Upper lobe of left lung (tissue), 6 donors: Measurements from ENCODE around the gene SGCA. TPM values are rescaled to one million over a fixed set of nuclear protein-coding genes. Genes with fewer than 3 reads are reported as not detected.
A peak's percentile ranks its signal among the peaks of the same experiment; 100 is the strongest.

ENCODE experiments used
- ATAC-seq, 2 donors: fragments of 200-7000 bp; cut with Tn5 transposase; one replicate each; pipeline ENCODE4 v1.9.1; 2022; ENCODE audit warnings: mild to moderate bottlenecking in 2 of 2, moderate library complexity in 2 of 2; ENCODE audit not compliant: low FRiP score in 2 of 2
- DNase-seq, 2 donors: peaks; one replicate each; pipeline ENCODE4 v3.0.0-alpha.2; 2019 to 2020
- H3K27ac ChIP-seq, 4 donors: fragments of 200-600 bp; sonication (generic); one replicate each; pipeline ENCODE4 v1.5.1; 2016 to 2019
- H3K27me3 ChIP-seq, 4 donors: fragments of 200-600 bp; sonication (generic); one replicate each; pipeline ENCODE4 v1.5.1; 2017 to 2019
- H3K36me3 ChIP-seq, 4 donors: fragments of 200-600 bp; sonication (generic); one replicate each; pipeline ENCODE4 v1.5.1; 2016 to 2019
- H3K4me1 ChIP-seq, 4 donors: fragments of 200-600 bp; sonication (generic); one replicate each; pipeline ENCODE4 v1.5.1; 2018 to 2019
- H3K4me3 ChIP-seq, 4 donors: fragments of 200-600 bp; sonication (generic); one replicate each; pipeline ENCODE4 v1.5.1; 2017 to 2019; ENCODE audit warnings: mild to moderate bottlenecking in 2 of 4, moderate library complexity in 1 of 4
- H3K9me3 ChIP-seq, 4 donors: fragments of 200-600 bp; sonication (generic); one replicate each; pipeline ENCODE4 v1.5.1; 2018 to 2019
- CTCF ChIP-seq, 6 experiments: fragments of 450-650 bp in 4 of 6; fragments of 200-600 bp in 2 of 6; sonication (generic) in 2 of 6; IDR thresholded peaks; one replicate each; pipeline ENCODE4 v1.5.1; 2016 to 2019; ENCODE audit warnings: antibody characterized with exemption in 6 of 6
- EP300 ChIP-seq, 4 donors: sonication (generic); formaldehyde crosslinking; IDR thresholded peaks; one replicate each; pipeline ENCODE4 v1.5.1; 2017; ENCODE audit warnings: antibody characterized with exemption in 4 of 4, control low read depth in 2 of 4
- POLR2A ChIP-seq, 4 donors: fragments of 450-650 bp; IDR thresholded peaks; one replicate each; pipeline ENCODE4 v1.5.1; 2016 to 2017; ENCODE audit warnings: antibody characterized with exemption in 4 of 4, mild to moderate bottlenecking in 2 of 4
- POLR2AphosphoS5 ChIP-seq, 2 donors: sonication (generic); formaldehyde crosslinking; IDR thresholded peaks; one replicate each; pipeline ENCODE4 v1.5.1; 2017; ENCODE audit warnings: antibody characterized with exemption in 2 of 2
- WGBS, 2 donors: methylation state at CpG; one replicate each; pipeline ENCODE4 v1.1.5; 2017 to 2018; 5-methylcytosine and 5-hydroxymethylcytosine counted together
- total RNA-seq, 6 donors: library from RNA; depleted of rRNA in 4 of 6; stranded (reverse); fragments of >200 nt in 4 of 6; gene quantifications; one replicate each; pipeline versions ENCODE4 v1.1.0 to v1.2.1, GENCODE V29; 2016 to 2021
- donor health status: DM: no; HTN: no; CAD: no; lungs with moderate emphysema.
- donor health status: DM: no; HTN: yes; CAD: no; lungs with severe emphysema.

Gene SGCA
- total RNA-seq, 6 donors from 2014 or later, result 1.6 to 19.7 (median 14.1) TPM

- TF ChIP-seq POLR2A (IDR thresholded peaks at IDR 0.05), result no peak
- TF ChIP-seq EP300 (IDR thresholded peaks at IDR 0.05), result no peak
- no peak for TF ChIP-seq CTCF (IDR thresholded peaks at IDR 0.05)
- no peak for TF ChIP-seq POLR2AphosphoS5 (IDR thresholded peaks at IDR 0.05)
Measured at GRCh38 chr17:50184064-50184463, 18.3 kb downstream of the SGCA start.

GRCh38 chr17:50184611-50185398, 19.0 kb downstream of the SGCA start:
- H3K36me3 ChIP-seq, result peaks cover 0 to 39% (median 19%) of the 10 kb centered on the region in 4 donors
- 68% methylated on average over 19 of the region's 19 CpGs for WGBS, 2 donors
- H3K9me3 ChIP-seq, result no peaks in the 10 kb centered on the region
- no peaks in the 10 kb centered on the region for H3K27me3 ChIP-seq
- TF ChIP-seq POLR2A (IDR thresholded peaks at IDR 0.05), result no peak
- TF ChIP-seq POLR2AphosphoS5 (IDR thresholded peaks at IDR 0.05), result peak in 1 of 2 donors; percentile 26
- no peak for TF ChIP-seq CTCF (IDR thresholded peaks at IDR 0.05)
- TF ChIP-seq EP300 (IDR thresholded peaks at IDR 0.05), result no peak
- DNase-seq (peak; percentile 52 to 60), ATAC-seq (peak in 1 of 2 donors; percentile 7)
- peaks cover 6 to 11% (median 9%) of the 10 kb centered on the region in 4 donors for H3K4me1 ChIP-seq
- H3K4me3 ChIP-seq, result no peak overlapping the region
- peak overlapping the region in 3 of 4 donors; percentile 19 to 36 (median 30) for H3K27ac ChIP-seq

More at GRCh38 chr17:50184064-50184463, 18.3 kb downstream of the SGCA start:
- Histone ChIP-seq H3K9me3 (no peaks in the 10 kb centered on the region), H3K36me3 (peaks cover 0 to 32% (median 16%) of the 10 kb centered on the region in 4 donors), H3K4me1 (peaks cover 6 to 11% (median 9%) of the 10 kb centered on the region in 4 donors), H3K27ac (peak overlapping the region in 3 of 4 donors; percentile 30 to 53 (median 36)), H3K4me3 (peak overlapping the region in 1 of 4 donors; percentile 17), H3K27me3 (no peaks in the 10 kb centered on the region)
- WGBS, 2 donors, result 50 to 53% methylated on average over 8 of the region's 8 CpGs
- DNase-seq, result no peak
- no peak for ATAC-seq

GRCh38 chr17:50185631-50186471, 20.0 kb downstream of the SGCA start:
- WGBS, 2 donors, result 73 to 85% methylated on average over 9 to 29 of the region's 31 CpGs
- Histone ChIP-seq H3K9me3 (no peaks in the 10 kb centered on the region), H3K4me3 (no peak overlapping the region), H3K36me3 (peaks cover 0 to 48% (median 24%) of the 10 kb centered on the region in 4 donors), H3K27ac (no peak overlapping the region), H3K4me1 (peaks cover 6 to 11% (median 9%) of the 10 kb centered on the region in 4 donors), H3K27me3 (no peaks in the 10 kb centered on the region)
- peak in 1 of 2 donors; percentile 53 for DNase-seq
- no peak for ATAC-seq
- no peak for TF ChIP-seq POLR2A (IDR thresholded peaks at IDR 0.05)
- no peak for TF ChIP-seq EP300 (IDR thresholded peaks at IDR 0.05)
- TF ChIP-seq CTCF (IDR thresholded peaks at IDR 0.05), result no peak

- H3K4me1 ChIP-seq, result peaks cover 6 to 11% (median 9%) of the 10 kb centered on the region in 4 donors
- 90 to 91% methylated on average over 21 to 24 of the region's 24 CpGs for WGBS, 2 donors
- no peaks in the 10 kb centered on the region for H3K9me3 ChIP-seq
- no peaks in the 10 kb centered on the region for H3K27me3 ChIP-seq
- H3K36me3 ChIP-seq, result peaks cover 0 to 55% (median 29%) of the 10 kb centered on the region in 4 donors
- no peak for ATAC-seq
- no peak overlapping the region for H3K27ac ChIP-seq
- peak in 1 of 2 donors; percentile 56 for DNase-seq
- TF ChIP-seq EP300 (IDR thresholded peaks at IDR 0.05), result no peak
- no peak for TF ChIP-seq POLR2AphosphoS5 (IDR thresholded peaks at IDR 0.05)
- no peak for TF ChIP-seq CTCF (IDR thresholded peaks at IDR 0.05)
- no peak for TF ChIP-seq POLR2A (IDR thresholded peaks at IDR 0.05)
- H3K4me3 ChIP-seq, result no peak overlapping the region
Measured at GRCh38 chr17:50186661-50187393, 21.0 kb downstream of the SGCA start.
